ENCODE measurements around the gene PDE4A. TPM values are rescaled to one million over a fixed set of nuclear protein-coding genes. Genes with fewer than 3 reads are reported as not detected.
"Not testable (repeated sequence)": the region's sequence is repeated elsewhere in the genome, so short reads cannot be mapped to it uniquely, and the experiment has no call there.

The PDE4A gene
- total and polyA plus RNA-seq, 2 of the 13 experiments (the other 11 are each of a cell fraction or from before 2014, with no cell fraction given) = 1.1 to 4.1 TPM

DNA sequence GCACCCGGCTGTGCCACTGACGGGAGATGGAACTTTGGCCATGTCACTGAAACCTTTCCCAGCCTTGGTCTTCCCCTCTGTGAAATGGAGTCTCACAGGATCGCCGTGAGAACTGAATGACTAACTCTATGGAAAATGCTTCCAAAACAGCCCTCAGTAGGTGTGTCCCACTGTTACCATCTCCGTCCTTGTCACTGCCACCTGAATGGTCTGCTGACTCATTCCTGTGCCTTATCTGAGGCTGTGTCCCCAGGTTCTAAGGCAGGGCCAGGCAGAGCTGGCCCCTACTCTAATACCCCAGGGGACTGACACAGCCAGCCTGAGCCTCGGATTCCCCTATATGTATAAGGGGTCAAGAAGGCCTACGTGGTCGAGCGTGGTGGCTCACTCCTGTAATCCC lies 21.5 kb upstream of the PDE4A start:
- Histone ChIP-seq H3K9ac (ENCODE audit: insufficient read depth, low read depth, low read length) (no peak overlapping the region), H3K4me2 (ENCODE audit: low read depth, low read length) (no peak overlapping the region), H4K20me1 (ENCODE audit: insufficient read depth, low read length) (peaks cover 18% of the 10 kb centered on the region; the same call in 1 of the 2 replicates), H3K79me2 (ENCODE audit: insufficient read depth, low read length) (peaks cover 48% of the 10 kb centered on the region), H3K4me3 (replicated peaks in 1 of 3; ENCODE audit: insufficient read depth in 1 of 3, low read depth in 2 of 3, low read length in 3 of 3) (no peak overlapping the region), H3K36me3 (replicated peaks in 1 of 2; ENCODE audit: control insufficient read depth in 1 of 2, insufficient read depth in 2 of 2, low read length in 2 of 2) (peaks cover 5 to 32% of the 10 kb centered on the region in 2 experiments; a peak in 4 of 5 replicates), H3K4me1 (ENCODE audit: insufficient read depth, low read length) (peaks cover 17% of the 10 kb centered on the region), H2AFZ (ENCODE audit: low read length) (no peak overlapping the region), H3K9me3 (ENCODE audit: low read length) (no peaks in the 10 kb centered on the region), H3K27ac (ENCODE audit: extremely low read length, insufficient read depth, low read length) (no peak overlapping the region), H3K27me3 (ENCODE audit: control insufficient read depth in 1 of 2, insufficient read depth in 2 of 2, low read length in 2 of 2) (no peaks in the 10 kb centered on the region; a peak in 1 of 5 replicates)
- ChIA-PET POLR2A (no interaction called here), CTCF (ENCODE audit: low intra/inter-chr PET ratio, low total read pairs) (no interaction called here)
- intact Hi-C loops (cut with micrococcal nuclease; ENCODE audit: unreplicated experiment) (no loop called here), in situ Hi-C loops (cut with HindIII; ENCODE audit: extremely low pct_ligation_motif_present, low pct_unique_long_range_greater_than_20kb) (loop anchor here (10.0 kb wide), 1 partner anchor 464 kb away; the partner anchor contains the start of gene OLFM2)
- no peak for ATAC-seq
- FAIRE-seq = no peak
- no TSS peak for BruUV-seq (replicated peaks)
- peak; percentile 54; the same call in 1 of the 2 replicates for TF ChIP-seq ZNF629 (CRISPR knock-in tag; conservative IDR thresholded peaks at IDR 0.05)
- no peak for TF ChIP-seq ZBTB7B (CRISPR knock-in tag; IDR thresholded peaks at IDR 0.05)
- no peak for DNase-seq (ENCODE audit: low spot score)
- 100% methylated on average over 9 of the region's 9 CpGs for WGBS (ENCODE audit: low lambda C conversion rate)

DNA sequence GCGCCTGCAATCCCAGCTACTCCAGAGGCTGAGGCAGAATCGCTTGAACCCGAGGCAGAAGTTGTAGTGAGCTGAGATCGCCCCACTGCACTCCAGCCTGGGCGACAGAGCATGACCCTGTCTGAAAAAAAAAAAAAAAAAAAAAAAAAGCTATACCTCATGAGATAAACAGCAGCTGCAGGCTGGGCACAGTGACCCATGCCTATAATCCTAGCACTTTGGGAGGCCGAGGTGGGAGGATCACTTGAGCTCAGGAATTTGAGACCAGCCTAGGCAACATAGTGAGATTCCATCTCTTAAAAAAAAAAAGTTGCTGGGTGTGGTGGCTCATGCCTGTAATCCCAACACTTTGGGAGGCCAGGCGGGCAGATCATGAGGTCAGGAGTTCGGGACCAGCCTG lies 21.0 kb upstream of the PDE4A start:
- intact Hi-C loops (cut with micrococcal nuclease; ENCODE audit: unreplicated experiment); H3K4me2 ChIP-seq (ENCODE audit: low read depth, low read length); H3K9ac ChIP-seq (ENCODE audit: insufficient read depth, low read depth, low read length); H3K27me3 ChIP-seq (ENCODE audit: control insufficient read depth in 1 of 2, insufficient read depth in 2 of 2, low read length in 2 of 2); H3K27ac ChIP-seq (ENCODE audit: extremely low read length, insufficient read depth, low read length); DNase-seq (ENCODE audit: low spot score); ATAC-seq; H2AFZ ChIP-seq (ENCODE audit: low read length); H3K9me3 ChIP-seq (ENCODE audit: low read length); H3K4me3 ChIP-seq (replicated peaks in 1 of 3; ENCODE audit: insufficient read depth in 1 of 3, low read depth in 2 of 3, low read length in 3 of 3); POLR2A ChIA-PET; FAIRE-seq; CTCF ChIA-PET (ENCODE audit: low intra/inter-chr PET ratio, low total read pairs); BruUV-seq (replicated peaks): not testable (repeated sequence)
- in situ Hi-C loops (cut with HindIII; ENCODE audit: extremely low pct_ligation_motif_present, low pct_unique_long_range_greater_than_20kb) = loop anchor here (10.0 kb wide), 1 partner anchor 465 kb away; the partner anchor contains the start of gene OLFM2
- Histone ChIP-seq H3K79me2 (ENCODE audit: insufficient read depth, low read length) (peaks cover 48% of the 10 kb centered on the region), H3K36me3 (replicated peaks in 1 of 2; ENCODE audit: control insufficient read depth in 1 of 2, insufficient read depth in 2 of 2, low read length in 2 of 2) (peaks cover 5 to 29% of the 10 kb centered on the region in 2 experiments; a peak in 4 of 5 replicates), H3K4me1 (ENCODE audit: insufficient read depth, low read length) (peaks cover 17% of the 10 kb centered on the region), H4K20me1 (ENCODE audit: insufficient read depth, low read length) (peaks cover 18% of the 10 kb centered on the region; the same call in 1 of the 2 replicates)
- WGBS (ENCODE audit: low lambda C conversion rate) = 96% methylated on average over 8 of the region's 8 CpGs
